Activated CD8-positive, alpha-beta memory T cell treated with anti-CD3 and anti-CD28 coated beads for 48 hours (primary cell): ENCODE results near the gene FTO.

Experiments
- DNase-seq, 3 experiments: peaks; one replicate each; pipeline ENCODE4 v3.0.0-alpha.2; 2020; ENCODE audit warnings: low read depth in 2 of 3, low spot score in 2 of 3

Gene FTO

DNA sequence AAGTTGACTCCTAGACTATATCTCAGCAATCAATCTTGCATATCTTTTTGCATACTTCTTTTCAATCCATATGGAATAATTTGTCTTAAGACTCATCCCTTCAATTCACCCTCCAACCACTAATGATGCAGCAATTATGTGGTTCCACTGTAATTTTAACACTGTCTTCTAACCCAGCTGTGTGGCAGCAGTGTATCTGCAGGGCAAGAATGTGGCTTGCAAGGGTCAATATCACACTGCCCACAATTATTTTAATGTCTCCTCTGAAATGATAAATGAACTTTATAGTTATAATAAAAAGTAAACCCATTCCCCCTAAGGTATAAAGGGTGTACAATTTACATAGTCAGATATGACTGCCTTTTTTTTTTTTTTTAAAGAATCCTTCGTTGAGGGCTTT, 48.6 kb downstream of the FTO start:
- DNase-seq: no peak

GRCh38 chr16:53753431-53753830, 49.5 kb downstream of the FTO start:
- no peak for DNase-seq

GRCh38 chr16:53755026-53755910, 51.3 kb downstream of the FTO start:
- DNase-seq: no peak

- DNase-seq: no peak
Measured at GRCh38 chr16:53756275-53756996, 52.5 kb downstream of the FTO start.

DNA sequence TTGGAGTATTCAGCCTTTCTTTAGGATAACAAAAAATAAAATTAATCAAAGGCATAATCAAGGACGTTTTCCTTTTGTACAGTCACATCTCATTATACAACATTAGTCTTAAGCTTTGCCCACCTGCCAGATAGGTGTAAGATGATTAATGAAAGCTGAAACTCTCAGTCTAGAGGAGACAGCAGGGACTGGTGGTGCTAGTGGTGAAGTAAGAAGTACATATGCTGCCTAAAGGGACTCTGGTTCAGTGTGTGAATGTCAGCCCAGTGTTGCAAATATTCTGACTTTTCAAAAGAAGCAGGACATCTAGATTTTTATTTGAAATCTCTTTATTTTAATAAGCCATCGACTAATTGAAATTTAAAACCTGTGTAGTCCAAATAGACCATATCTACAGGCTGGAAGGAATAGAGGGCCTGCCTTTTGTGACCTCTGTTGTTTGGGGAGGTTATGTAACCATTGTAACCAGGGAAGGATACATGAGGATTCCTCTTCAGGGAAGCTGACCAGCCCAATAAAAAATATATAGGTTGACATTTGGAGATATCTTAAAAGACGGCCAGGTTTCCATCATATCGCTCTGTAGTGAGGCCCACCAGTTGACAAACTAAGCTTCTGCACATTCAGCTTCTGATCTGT, 54.1 kb downstream of the FTO start:
- no peak for DNase-seq

GRCh38 chr16:53761962-53762703, 58.2 kb downstream of the FTO start:
- no peak for DNase-seq

DNA sequence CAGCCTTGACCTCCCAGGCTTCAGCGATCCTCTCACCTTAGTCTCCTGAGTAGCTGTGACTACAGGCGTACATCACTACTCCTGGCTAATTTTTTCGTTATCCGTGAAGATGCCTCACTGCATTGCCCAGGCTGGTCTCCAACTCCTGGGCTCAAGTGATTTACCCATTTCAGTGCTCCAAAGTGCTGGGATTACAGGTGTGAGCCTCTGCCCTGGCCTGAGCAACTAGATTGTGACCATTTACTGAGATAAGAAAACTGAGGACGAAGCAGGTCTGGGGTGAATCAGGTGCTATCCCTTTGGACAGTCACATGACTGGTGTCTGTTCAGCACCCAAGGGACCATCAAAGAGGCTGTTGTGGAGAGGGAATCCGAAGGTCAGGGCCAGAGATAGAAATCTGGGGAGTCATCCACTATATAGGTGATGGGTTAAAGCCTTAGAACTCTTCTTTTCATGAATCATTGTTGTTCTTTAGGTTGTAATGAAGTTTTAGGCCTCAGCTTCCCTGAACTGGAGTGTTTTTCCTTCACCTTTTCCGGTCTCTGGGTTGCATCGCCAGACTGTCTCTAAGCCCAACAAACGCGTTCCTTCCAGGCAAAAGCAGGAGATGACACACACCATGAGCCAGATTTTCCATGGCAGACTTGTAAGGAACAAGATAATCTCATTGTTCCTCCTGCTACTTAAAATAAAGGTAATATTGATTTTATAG, 62.5 kb downstream of the FTO start:
- no peak for DNase-seq

- DNase-seq: no peak
Measured at GRCh38 chr16:53768167-53768566, 64.2 kb downstream of the FTO start.

DNA sequence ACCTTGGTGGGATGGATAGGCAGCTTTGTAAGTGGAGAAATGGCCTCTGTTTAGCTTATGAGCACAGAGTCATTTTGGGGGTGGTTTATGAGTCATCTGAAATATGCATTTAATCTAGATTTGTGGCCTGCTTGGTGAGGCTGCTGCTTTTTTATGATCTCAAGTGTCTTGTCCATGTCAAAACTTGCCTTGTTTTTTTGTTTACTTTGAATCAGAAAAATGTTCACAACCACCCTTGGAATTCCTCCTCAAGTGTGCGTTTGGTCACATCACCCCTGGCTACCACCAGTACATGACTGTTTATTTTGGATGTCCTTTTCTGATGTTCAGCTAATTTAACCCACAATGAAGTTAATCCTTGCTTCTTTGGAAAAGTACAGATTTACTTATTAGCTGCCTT, 64.6 kb downstream of the FTO start:
- DNase-seq: no peak

DNA sequence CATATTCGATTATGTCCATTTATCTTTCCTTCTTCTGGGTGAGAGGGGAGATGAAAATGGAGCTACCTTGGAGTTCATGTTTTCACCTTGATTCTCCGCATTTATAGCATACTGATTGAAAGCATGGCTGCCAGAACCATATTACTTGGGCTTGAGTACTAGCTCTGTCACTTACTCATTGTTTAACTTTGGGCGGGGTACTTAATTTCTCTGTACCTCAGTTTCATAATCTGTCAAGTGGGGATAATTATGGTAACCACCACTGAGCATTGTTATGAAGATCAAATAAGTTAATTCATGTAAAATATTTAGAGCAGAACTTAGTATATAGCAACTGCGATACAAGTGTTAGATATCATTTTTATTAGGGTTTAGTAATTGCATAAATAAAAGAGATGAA, 65.2 kb downstream of the FTO start:
- no peak for DNase-seq

DNA sequence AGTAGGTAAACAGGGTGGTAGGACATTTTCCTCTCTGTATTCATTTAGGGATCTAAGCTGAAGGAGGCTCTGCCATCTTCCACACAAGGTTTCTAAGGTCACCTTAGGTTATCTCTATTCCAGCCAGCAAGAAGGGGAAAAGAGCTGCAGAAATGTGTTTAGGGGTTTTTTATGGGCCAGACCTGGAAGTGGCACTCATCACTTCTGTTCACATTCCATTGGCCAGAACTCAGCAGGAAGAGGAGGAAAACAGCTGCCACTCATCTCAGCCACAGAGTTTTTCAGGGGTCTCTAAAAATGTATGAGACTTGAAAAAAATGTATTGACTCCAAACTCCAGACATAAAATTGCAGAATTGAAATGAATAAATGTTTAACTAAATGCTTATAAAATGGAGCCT, 65.8 kb downstream of the FTO start:
- DNase-seq: no peak

DNA sequence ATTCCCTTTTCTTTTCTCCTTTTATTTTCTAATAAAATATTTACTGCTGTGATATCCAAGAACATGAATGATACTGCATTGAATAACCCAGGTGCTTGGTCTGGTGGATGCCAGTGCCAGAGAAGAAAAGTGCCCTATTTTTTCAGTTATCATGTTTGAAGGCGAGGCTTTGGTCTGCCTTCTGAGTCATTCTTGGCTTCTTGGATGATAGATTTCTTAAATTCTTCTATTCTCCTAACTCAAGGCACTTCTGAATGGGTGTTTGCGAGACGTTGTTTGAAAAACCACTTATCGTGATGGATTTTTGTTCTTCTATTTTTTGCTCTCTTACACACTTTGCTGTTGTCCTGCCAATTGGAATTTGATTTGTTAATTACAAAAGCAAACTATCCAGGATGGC, 66.7 kb downstream of the FTO start:
- no peak for DNase-seq

DNA sequence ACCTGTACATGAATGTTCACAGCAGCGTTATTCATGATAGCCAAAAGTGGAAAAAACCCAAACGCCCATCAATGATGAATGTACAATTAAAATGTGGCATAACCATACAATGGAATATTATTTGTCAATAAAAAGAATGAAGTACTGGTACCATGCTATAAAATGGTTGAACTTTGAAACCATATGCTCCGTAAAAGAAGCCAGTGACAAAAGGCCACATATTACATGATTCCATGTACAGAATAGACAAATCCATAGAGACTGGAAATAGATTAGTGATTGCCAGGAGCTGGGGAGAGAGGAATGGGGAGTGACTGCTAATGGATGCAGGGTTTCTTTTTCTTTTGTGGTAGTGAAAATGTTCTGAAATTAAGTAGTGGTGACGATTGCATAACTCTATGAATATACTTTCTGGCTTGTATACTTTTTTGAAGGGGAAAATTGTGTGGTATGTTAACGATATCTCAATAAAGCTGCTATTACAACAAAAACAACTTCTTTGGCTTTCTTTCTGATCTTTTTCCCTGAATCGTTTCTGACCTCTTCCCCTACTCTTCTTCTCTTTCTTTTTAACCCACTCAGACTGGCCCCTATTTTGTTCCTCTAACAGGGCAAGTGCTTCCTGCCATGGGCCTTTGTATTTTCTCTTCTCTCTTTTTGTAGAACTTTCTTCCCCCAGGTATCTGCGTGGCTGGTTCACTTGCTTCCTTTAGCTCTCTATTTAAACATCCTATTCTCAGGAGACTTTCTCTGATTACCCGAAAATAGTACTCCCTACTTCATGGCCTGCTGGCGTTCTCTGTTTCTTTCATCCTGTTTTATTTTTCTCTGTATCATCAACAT, 67.9 kb downstream of the FTO start:
- no peak for DNase-seq

DNA sequence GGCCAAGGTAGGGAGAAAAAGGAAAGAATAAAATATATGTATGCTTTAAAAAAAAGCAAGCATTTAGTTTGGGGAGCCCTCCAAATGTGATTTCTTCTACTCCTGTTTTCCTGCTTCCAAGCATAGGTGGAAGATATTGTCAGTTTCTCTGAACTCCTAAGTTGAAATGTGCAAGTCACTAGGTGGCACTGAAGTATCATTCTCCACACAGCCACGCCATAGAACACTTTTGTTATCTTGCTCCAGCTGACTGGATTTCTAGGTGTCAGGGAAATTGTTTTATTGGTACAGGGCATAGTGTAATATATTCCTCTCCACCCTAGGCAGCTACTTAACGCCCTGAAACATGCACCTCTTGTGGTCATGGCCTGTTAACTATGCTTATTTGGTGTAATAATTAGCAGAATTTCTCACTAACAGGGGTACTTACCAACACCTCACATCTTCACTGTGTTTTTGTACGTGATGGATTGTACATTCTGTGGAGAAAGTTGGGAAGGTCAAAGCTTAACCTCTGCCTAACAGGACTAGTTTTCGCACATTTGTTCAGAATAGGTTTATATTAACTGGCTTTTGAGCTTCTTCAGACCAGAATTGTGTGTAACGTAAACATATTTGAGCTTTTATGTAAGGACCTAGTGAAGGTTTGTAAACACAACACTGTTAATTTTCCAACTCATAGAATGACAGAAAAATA, 69.3 kb downstream of the FTO start:
- DNase-seq: no peak

DNA sequence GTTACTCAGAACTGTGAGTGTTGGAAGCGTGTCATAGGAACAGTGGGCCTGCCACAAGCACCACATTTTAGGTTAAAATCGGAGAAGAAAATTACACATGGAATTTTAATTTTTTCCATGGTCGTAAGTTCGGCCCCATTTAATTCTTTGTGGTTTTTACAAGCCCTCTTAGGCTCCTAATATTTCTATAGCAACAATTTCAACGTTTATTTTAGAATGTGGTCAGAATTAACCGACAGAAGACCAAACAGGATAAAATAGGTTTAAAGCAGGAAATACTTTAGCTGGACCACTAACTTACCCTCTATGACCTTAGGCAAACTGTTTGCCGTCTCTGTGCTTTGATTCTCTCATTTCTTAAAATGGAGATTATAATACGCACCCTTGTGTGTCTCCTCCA, 69.9 kb downstream of the FTO start:
- DNase-seq: no peak

DNA sequence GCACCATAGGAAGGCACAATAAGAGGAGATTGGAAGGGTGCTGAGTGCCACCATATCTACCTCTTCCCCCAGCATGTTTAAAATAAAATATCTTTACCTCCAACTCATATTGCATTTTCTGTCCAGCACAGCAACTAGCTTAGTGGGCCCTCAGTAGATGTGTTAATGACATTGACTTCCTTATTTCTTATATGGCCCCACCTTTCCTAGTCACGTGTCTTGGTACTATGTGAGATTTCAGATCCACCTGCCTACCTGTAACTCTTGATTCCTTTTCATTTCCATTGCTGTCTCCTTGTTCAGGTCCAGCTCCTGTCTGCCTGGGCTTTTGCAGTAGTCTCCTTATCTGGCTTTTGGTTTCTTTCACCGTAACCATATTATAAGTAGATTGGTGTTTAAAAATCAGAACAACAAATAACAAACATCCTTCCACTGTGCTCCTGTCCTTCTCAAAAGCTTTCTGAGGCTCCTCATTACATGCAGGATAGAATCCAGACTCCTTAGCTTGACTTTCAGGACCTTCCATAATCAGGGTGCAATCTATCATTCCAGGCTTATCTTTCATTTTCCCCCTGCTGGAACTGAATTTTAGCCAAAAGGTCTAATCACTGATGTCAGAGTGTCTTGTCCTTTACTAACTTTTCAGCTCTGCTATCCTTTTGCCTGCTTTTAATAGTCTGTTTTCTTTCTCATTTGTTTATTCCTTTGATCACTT, 71.3 kb downstream of the FTO start:
- DNase-seq: no peak

- no peak for DNase-seq
Measured at GRCh38 chr16:53775821-53776431, 72.0 kb downstream of the FTO start.

- DNase-seq: no peak
Measured at GRCh38 chr16:53779186-53779585, 75.2 kb downstream of the FTO start.
